Trophoblast cell (in vitro differentiated cells and primary cell): ENCODE results near the gene PTPN20.
A peak's percentile ranks its signal among the peaks of the same experiment; 100 is the strongest.

Experiments used
- DNase-seq, 2 donors: peaks; one replicate each; pipeline ENCODE4 v3.0.0-alpha.2; 2016
- H2AFZ ChIP-seq: 2 replicates; pipeline ENCODE4 v1.6.1; 2013; ENCODE audit warnings: low read length, moderate library complexity, mild to moderate bottlenecking; ENCODE audit not compliant: insufficient read depth, poor library complexity
- H2AK5ac ChIP-seq: 2 replicates; pipeline ENCODE4 v1.6.1; 2013; ENCODE audit warnings: mild to moderate bottlenecking, low read length
- H2BK120ac ChIP-seq: 2 replicates; pipeline ENCODE4 v1.6.1; 2013; ENCODE audit warnings: low read length, mild to moderate bottlenecking, moderate library complexity; ENCODE audit not compliant: insufficient read depth, poor library complexity
- H2BK12ac ChIP-seq: 2 replicates; pipeline ENCODE4 v1.6.1; 2013; ENCODE audit warnings: mild to moderate bottlenecking, low read length, moderate library complexity
- H2BK5ac ChIP-seq: 2 replicates; pipeline ENCODE4 v1.6.1; 2013; ENCODE audit warnings: low read length, low read depth, moderate library complexity, mild to moderate bottlenecking; ENCODE audit not compliant: poor library complexity
- H3K14ac ChIP-seq: 2 replicates; pipeline ENCODE4 v1.6.1; 2013; ENCODE audit warnings: mild to moderate bottlenecking, low read length
- H3K18ac ChIP-seq: 2 replicates; pipeline ENCODE4 v1.6.1; 2013; ENCODE audit warnings: mild to moderate bottlenecking, low read length
- H3K23ac ChIP-seq: 2 replicates; pipeline ENCODE4 v1.6.1; 2013; ENCODE audit warnings: low read length
- H3K27ac ChIP-seq: 2 replicates; pipeline ENCODE4 v1.5.1; 2013; ENCODE audit warnings: low read depth, mild to moderate bottlenecking, inconsistent platforms, low read length, moderate library complexity
- H3K27me3 ChIP-seq: 2 replicates; pipeline ENCODE4 v1.6.1; 2013; ENCODE audit warnings: inconsistent platforms, mild to moderate bottlenecking, low read length, moderate library complexity; ENCODE audit not compliant: insufficient read depth
- H3K36me3 ChIP-seq, 2 experiments: 1 replicate in 1 of 2; 2 replicates in 1 of 2; pipeline ENCODE4 v1.6.1; 2013; ENCODE audit warnings: low read length in 2 of 2, mild to moderate bottlenecking in 2 of 2, moderate library complexity in 1 of 2; ENCODE audit not compliant: insufficient read depth in 2 of 2, control insufficient read depth in 1 of 2
- H3K4ac ChIP-seq: 2 replicates; pipeline ENCODE4 v1.6.1; 2013; ENCODE audit warnings: low read depth, mild to moderate bottlenecking, low read length, moderate library complexity
- H3K4me1 ChIP-seq, 2 experiments: 1 replicate in 1 of 2; 2 replicates in 1 of 2; pipeline ENCODE4 v1.6.1; 2013; ENCODE audit warnings: low read length in 2 of 2, mild to moderate bottlenecking in 2 of 2, moderate library complexity in 1 of 2; ENCODE audit not compliant: insufficient read depth in 2 of 2, control insufficient read depth in 1 of 2
- H3K4me2 ChIP-seq: 2 replicates; pipeline ENCODE4 v1.6.1; 2013; ENCODE audit warnings: inconsistent platforms, mild to moderate bottlenecking, low read length, moderate library complexity
- H3K4me3 ChIP-seq: 2 replicates; pipeline ENCODE4 v1.5.1; 2013; ENCODE audit warnings: mild to moderate bottlenecking, low read depth, low read length, inconsistent platforms
- H3K79me1 ChIP-seq: one replicate; pipeline ENCODE4 v1.6.1; 2013; ENCODE audit warnings: low read length
- H3K79me2 ChIP-seq: 2 replicates; pipeline ENCODE4 v1.6.1; 2013; ENCODE audit warnings: low read length, mild to moderate bottlenecking; ENCODE audit not compliant: control insufficient read depth, insufficient read depth, poor library complexity
- H3K9ac ChIP-seq: 2 replicates; pipeline ENCODE4 v1.6.1; 2013; ENCODE audit warnings: mild to moderate bottlenecking, low read length
- H3K9me3 ChIP-seq: 2 replicates; pipeline ENCODE4 v1.6.1; 2013; ENCODE audit warnings: low read depth, mild to moderate bottlenecking, control low read depth, inconsistent platforms, low read length; ENCODE audit not compliant: insufficient read depth
- H4K12ac ChIP-seq: 2 replicates; pipeline ENCODE4 v1.6.1; 2013; ENCODE audit warnings: low read depth, mild to moderate bottlenecking, low read length, moderate library complexity
- H4K8ac ChIP-seq: 2 replicates; pipeline ENCODE4 v1.6.1; 2013; ENCODE audit warnings: low read depth, mild to moderate bottlenecking, low read length, moderate library complexity
- H4K91ac ChIP-seq: one replicate; pipeline ENCODE4 v1.6.1; 2013; ENCODE audit warnings: low read depth, mild to moderate bottlenecking, low read length, moderate library complexity
- WGBS: extraction: QIAGEN DNeasy Blood & Tissue Kit; methylation state at CpG from one replicate; pipeline ENCODE4 v1.1.7; 2013; ENCODE audit warnings: missing lambda C conversion rate; ENCODE audit not compliant: insufficient read length, insufficient coverage; ENCODE audit errors: extremely low coverage; 5-methylcytosine and 5-hydroxymethylcytosine counted together

PTPN20 gene

DNA sequence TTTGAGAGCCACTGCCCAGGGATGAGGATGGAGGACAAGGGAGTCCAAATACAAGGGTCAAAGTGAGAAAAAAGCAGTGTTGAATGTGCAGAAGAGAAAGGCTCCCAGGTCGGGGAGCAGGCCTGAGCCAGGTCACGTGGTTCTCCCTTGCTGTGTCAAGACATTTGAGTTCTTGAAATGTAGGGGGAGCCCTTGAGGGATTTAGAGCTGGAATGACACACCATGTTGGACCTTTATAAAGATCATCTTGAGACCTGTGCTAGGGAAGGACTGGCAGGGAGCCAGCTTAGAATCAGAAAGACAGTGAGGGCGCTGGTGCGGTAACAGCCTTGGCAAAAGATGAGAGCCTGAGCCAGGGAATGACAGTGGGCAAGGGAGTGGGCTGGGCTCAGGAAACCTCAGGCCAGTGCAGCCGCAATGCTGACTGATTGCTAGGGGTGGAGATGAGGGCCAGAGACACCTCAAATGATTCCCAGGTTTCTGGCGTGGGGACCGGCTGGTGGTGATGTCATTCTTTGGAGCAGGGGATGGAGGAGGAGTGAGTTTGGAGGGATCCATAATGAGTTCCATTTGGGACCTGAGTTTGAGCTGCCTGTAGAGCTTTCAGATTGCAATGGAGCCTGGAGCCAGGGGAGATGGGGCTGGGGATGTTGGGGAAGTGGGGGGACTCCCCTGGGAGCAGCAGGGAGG is 120.1 kb downstream of the PTPN20 start:
- Histone ChIP-seq H2AFZ (no peak overlapping the region), H3K79me2 (no peaks in the 10 kb centered on the region), H3K4ac (no peak overlapping the region), H3K9ac (no peak overlapping the region), H2BK120ac (no peak overlapping the region), H2BK5ac (no peak overlapping the region), H2BK12ac (no peak overlapping the region), H3K36me3 (no peaks in the 10 kb centered on the region), H3K79me1 (no peaks in the 10 kb centered on the region), H3K18ac (no peak overlapping the region), H3K27me3 (no peaks in the 10 kb centered on the region), H4K12ac (no peak overlapping the region), H3K4me3 (no peak overlapping the region), H3K4me1 (no peaks in the 10 kb centered on the region), H4K91ac (no peak overlapping the region), H3K9me3 (no peaks in the 10 kb centered on the region), H2AK5ac (no peak overlapping the region), H3K4me2 (no peak overlapping the region), H3K23ac (no peak overlapping the region), H4K8ac (no peak overlapping the region), H3K14ac (no peak overlapping the region), H3K27ac (no peak overlapping the region)
- no CpG with 5 or more reads among the region's 7 CpGs for WGBS
- DNase-seq: peak in 1 of 2 donors; percentile 6

GRCh38 chr10:47031901-47032465 is 120.8 kb downstream of the PTPN20 start:
- H3K23ac ChIP-seq: no peak overlapping the region
- H3K36me3 ChIP-seq: no peaks in the 10 kb centered on the region
- DNase-seq: peak in 1 of 2 donors; percentile 25
- H3K27ac ChIP-seq: no peak overlapping the region
- H3K4ac ChIP-seq: no peak overlapping the region
- no peak overlapping the region for H2BK120ac ChIP-seq
- no peak overlapping the region for H2BK12ac ChIP-seq
- no peaks in the 10 kb centered on the region for H3K79me1 ChIP-seq
- H2BK5ac ChIP-seq: no peak overlapping the region
- peak overlapping the region; percentile 38 for H3K9ac ChIP-seq
- H3K79me2 ChIP-seq: no peaks in the 10 kb centered on the region
- no peak overlapping the region for H3K4me3 ChIP-seq
- no peak overlapping the region for H3K14ac ChIP-seq
- WGBS: no CpG with 5 or more reads among the region's 7 CpGs
- no peak overlapping the region for H3K4me2 ChIP-seq
- H4K91ac ChIP-seq: no peak overlapping the region
- no peak overlapping the region for H3K18ac ChIP-seq
- H3K9me3 ChIP-seq: no peaks in the 10 kb centered on the region
- no peak overlapping the region for H4K12ac ChIP-seq
- no peaks in the 10 kb centered on the region for H3K4me1 ChIP-seq
- no peaks in the 10 kb centered on the region for H3K27me3 ChIP-seq
- H2AFZ ChIP-seq: no peak overlapping the region
- no peak overlapping the region for H4K8ac ChIP-seq
- H2AK5ac ChIP-seq: no peak overlapping the region

- no peak overlapping the region for H3K4me2 ChIP-seq
- H3K79me2 ChIP-seq: no peaks in the 10 kb centered on the region
- H3K9ac ChIP-seq: no peak overlapping the region
- no peak overlapping the region for H3K14ac ChIP-seq
- H3K79me1 ChIP-seq: no peaks in the 10 kb centered on the region
- no peak overlapping the region for H3K27ac ChIP-seq
- no peaks in the 10 kb centered on the region for H3K9me3 ChIP-seq
- H4K91ac ChIP-seq: no peak overlapping the region
- DNase-seq: no peak
- no peak overlapping the region for H3K18ac ChIP-seq
- H3K36me3 ChIP-seq: no peaks in the 10 kb centered on the region
- H3K23ac ChIP-seq: no peak overlapping the region
- no peak overlapping the region for H2BK5ac ChIP-seq
- H4K12ac ChIP-seq: no peak overlapping the region
- H4K8ac ChIP-seq: no peak overlapping the region
- H3K27me3 ChIP-seq: no peaks in the 10 kb centered on the region
- no peaks in the 10 kb centered on the region for H3K4me1 ChIP-seq
- H2BK120ac ChIP-seq: no peak overlapping the region
- no CpG with 5 or more reads among the region's 5 CpGs for WGBS
- H3K4ac ChIP-seq: no peak overlapping the region
- H2AFZ ChIP-seq: no peak overlapping the region
- H3K4me3 ChIP-seq: no peak overlapping the region
- no peak overlapping the region for H2BK12ac ChIP-seq
- no peak overlapping the region for H2AK5ac ChIP-seq
Measured at GRCh38 chr10:47033081-47033480, 121.9 kb downstream of the PTPN20 start.

- H3K14ac ChIP-seq: no peak overlapping the region
- no peak overlapping the region for H2AK5ac ChIP-seq
- no peak overlapping the region for H3K4ac ChIP-seq
- no peak overlapping the region for H3K23ac ChIP-seq
- no peaks in the 10 kb centered on the region for H3K27me3 ChIP-seq
- H4K91ac ChIP-seq: no peak overlapping the region
- no peak overlapping the region for H2BK120ac ChIP-seq
- no peaks in the 10 kb centered on the region for H3K4me1 ChIP-seq
- DNase-seq: no peak
- no peak overlapping the region for H3K4me2 ChIP-seq
- H3K27ac ChIP-seq: no peak overlapping the region
- no peak overlapping the region for H4K8ac ChIP-seq
- H3K18ac ChIP-seq: no peak overlapping the region
- H3K9ac ChIP-seq: no peak overlapping the region
- no peak overlapping the region for H2BK5ac ChIP-seq
- no CpG with 5 or more reads among the region's 13 CpGs for WGBS
- H3K4me3 ChIP-seq: no peak overlapping the region
- no peak overlapping the region for H4K12ac ChIP-seq
- no peaks in the 10 kb centered on the region for H3K36me3 ChIP-seq
- H3K79me1 ChIP-seq: no peaks in the 10 kb centered on the region
- H2BK12ac ChIP-seq: no peak overlapping the region
- H2AFZ ChIP-seq: no peak overlapping the region
- no peaks in the 10 kb centered on the region for H3K79me2 ChIP-seq
- H3K9me3 ChIP-seq: no peaks in the 10 kb centered on the region
Measured at GRCh38 chr10:47033541-47034270, 122.5 kb downstream of the PTPN20 start.
